Activated CD8-positive, alpha-beta memory T cell treated with anti-CD3 and anti-CD28 coated beads, Interleukin-2, amount 50 U/mL, for 24 hours (primary cell): Measurements from ENCODE around the gene GLRX.
"Not testable (repeated sequence)": the region's sequence is repeated elsewhere in the genome, so short reads cannot be mapped to it uniquely, and the experiment has no call there.

Experiments
- DNase-seq: peaks from one replicate; pipeline ENCODE4 v3.0.0-alpha.2; 2020; ENCODE audit errors: extremely low read depth

Gene GLRX

GRCh38 chr5:95822542-95823181, at the start of gene GLRX:
Gene GLRX, minus strand, starts transcription at chr5:95822726. Its CDS starts 64 bp downstream, at chr5:95822662.
- no peak for DNase-seq

- DNase-seq: no peak
These were observed 48.8 kb upstream of the GLRX start for GRCh38 chr5:95871146-95871806.

- peak; percentile 24 for DNase-seq
These were observed 47.7 kb upstream of the GLRX start for GRCh38 chr5:95870105-95870672.

- DNase-seq: not testable (repeated sequence)
These were observed 46.8 kb upstream of the GLRX start for GRCh38 chr5:95869173-95869855.

- no peak for DNase-seq
These were observed 45.6 kb upstream of the GLRX start for GRCh38 chr5:95868136-95868535.

- no peak for DNase-seq
These were observed 44.0 kb upstream of the GLRX start for GRCh38 chr5:95866435-95867040.

- no peak for DNase-seq
These were observed 42.5 kb upstream of the GLRX start for GRCh38 chr5:95864944-95865504.

GRCh38 chr5:95864456-95864855, 41.9 kb upstream of the GLRX start:
- DNase-seq: no peak

GRCh38 chr5:95863383-95863757, 40.8 kb upstream of the GLRX start:
- no peak for DNase-seq

- DNase-seq: no peak
These were observed 40.3 kb upstream of the GLRX start for GRCh38 chr5:95862671-95863382.

- DNase-seq: no peak
These were observed 39.5 kb upstream of the GLRX start for GRCh38 chr5:95861864-95862561.

GRCh38 chr5:95861221-95861863, 38.8 kb upstream of the GLRX start:
- DNase-seq: no peak

- DNase-seq: no peak
These were observed 37.1 kb upstream of the GLRX start for GRCh38 chr5:95859661-95860060.

- peak; percentile 87 for DNase-seq
These were observed 36.4 kb upstream of the GLRX start for GRCh38 chr5:95858661-95859595.

- no peak for DNase-seq
These were observed 35.5 kb upstream of the GLRX start for GRCh38 chr5:95858023-95858461.

- no peak for DNase-seq
These were observed 34.8 kb upstream of the GLRX start for GRCh38 chr5:95857185-95857945.

GRCh38 chr5:95856501-95856981, 34.0 kb upstream of the GLRX start:
- no peak for DNase-seq

GRCh38 chr5:95853490-95853889, 31.0 kb upstream of the GLRX start:
- no peak for DNase-seq
